Epithelial cell of esophagus (primary cell): ENCODE measurements around the gene CD274.

Experiments
- DNase-seq: peaks from one replicate; pipeline ENCODE4 v3.0.0; 2010; ENCODE audit warnings: low read depth
- H3K4me3 ChIP-seq: 2 replicates; pipeline ENCODE4 v1.5.1; 2011; ENCODE audit warnings: mild to moderate bottlenecking, low read length, control low read depth
- TF ChIP-seq, protein P1 (sequence below): IDR thresholded peaks from 2 replicates; pipeline ENCODE4 v1.5.1; 2011; ENCODE audit warnings: low read depth, mild to moderate bottlenecking, low read length, control low read depth, inconsistent platforms; ENCODE audit not compliant: insufficient read depth; ENCODE audit errors: missing control alignments

The CD274 gene

DNA sequence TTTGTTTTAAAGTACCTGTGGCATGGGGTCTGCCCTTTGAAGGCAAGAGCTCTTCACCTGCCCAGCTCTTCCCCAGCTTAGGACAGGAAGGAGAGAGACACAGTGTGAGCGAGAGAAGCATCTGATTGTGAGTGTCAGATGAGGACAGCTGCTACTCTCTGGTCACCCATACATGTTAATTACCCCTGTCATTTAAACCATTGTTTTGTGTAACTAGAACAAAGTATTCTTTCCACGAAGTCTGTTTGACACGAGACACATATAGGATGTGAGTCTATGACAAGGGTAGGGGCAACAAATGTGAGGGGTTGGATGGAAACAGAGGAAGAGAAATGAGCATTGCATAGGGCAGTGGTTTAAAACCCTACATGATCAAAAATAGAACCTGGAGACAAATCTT lies 3.0 kb upstream of the CD274 start:
- TF ChIP-seq, protein P1, sequence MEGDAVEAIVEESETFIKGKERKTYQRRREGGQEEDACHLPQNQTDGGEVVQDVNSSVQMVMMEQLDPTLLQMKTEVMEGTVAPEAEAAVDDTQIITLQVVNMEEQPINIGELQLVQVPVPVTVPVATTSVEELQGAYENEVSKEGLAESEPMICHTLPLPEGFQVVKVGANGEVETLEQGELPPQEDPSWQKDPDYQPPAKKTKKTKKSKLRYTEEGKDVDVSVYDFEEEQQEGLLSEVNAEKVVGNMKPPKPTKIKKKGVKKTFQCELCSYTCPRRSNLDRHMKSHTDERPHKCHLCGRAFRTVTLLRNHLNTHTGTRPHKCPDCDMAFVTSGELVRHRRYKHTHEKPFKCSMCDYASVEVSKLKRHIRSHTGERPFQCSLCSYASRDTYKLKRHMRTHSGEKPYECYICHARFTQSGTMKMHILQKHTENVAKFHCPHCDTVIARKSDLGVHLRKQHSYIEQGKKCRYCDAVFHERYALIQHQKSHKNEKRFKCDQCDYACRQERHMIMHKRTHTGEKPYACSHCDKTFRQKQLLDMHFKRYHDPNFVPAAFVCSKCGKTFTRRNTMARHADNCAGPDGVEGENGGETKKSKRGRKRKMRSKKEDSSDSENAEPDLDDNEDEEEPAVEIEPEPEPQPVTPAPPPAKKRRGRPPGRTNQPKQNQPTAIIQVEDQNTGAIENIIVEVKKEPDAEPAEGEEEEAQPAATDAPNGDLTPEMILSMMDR = no peak
- no peak overlapping the region for H3K4me3 ChIP-seq
- no peak for DNase-seq

DNA sequence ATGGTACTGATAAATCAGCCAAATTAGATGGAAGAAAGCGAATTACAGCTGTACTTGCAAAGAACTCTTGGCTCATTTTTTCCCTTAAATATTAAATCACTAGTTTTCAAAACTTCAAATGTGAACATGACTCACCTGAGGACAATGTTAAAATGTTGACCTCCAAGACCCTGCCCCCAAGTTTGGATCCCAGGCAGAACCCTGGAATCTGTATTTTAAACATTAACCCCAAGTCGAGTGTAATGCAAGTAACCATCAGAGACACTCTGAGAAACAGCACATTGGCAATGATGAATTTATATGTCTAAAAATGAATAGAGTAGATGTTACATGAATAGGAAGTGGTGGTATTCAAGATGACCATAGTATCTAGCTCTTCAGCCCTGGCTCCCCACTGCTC lies 2.3 kb upstream of the CD274 start:
- DNase-seq = no peak
- TF ChIP-seq, protein P1 = no peak
- no peak overlapping the region for H3K4me3 ChIP-seq

DNA sequence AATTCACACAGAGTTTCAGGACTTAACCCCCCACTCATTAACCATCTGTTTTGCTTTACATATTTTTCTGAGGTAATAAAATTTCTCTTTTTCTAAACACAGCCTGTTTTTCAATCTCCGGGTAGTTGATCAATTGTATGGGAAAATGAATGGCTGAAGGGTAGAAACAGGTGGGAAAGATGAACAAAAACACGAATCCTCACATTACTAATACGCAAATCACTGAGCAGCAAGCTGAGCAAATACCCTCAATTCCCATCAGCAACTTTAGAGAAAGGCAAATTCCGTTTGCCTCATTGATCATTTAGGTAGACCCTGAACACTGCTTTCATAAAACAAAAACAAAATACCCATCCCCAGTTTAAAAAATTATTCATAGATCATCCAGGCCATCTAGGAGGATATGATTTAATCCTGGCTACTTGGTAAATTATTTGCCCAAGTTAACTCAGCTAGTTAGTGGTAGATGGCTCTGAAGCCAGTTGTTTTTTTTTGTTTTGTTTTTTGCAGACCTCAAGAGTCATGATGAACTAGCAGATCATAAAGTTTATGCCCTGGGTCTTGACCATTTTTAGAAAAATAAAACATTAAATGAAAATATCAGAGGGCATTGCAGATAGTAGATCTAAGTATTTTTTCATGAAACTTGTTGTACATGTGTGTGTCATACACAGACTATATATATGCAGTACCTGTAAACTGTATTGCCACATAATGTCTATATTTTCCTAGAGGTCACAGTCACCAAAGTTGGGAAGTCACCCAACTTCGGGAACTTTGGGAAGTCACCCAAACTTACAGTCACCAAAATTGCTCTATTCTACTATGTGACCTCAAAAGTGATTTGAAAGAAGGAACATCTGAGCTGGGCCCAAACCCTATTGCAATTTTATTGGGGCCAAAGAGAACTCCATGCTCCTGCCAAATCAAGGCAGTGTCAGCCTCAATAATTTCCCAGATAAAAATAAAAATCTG lies 1.6 kb upstream of the CD274 start:
- no peak for DNase-seq
- H3K4me3 ChIP-seq = no peak overlapping the region

DNA sequence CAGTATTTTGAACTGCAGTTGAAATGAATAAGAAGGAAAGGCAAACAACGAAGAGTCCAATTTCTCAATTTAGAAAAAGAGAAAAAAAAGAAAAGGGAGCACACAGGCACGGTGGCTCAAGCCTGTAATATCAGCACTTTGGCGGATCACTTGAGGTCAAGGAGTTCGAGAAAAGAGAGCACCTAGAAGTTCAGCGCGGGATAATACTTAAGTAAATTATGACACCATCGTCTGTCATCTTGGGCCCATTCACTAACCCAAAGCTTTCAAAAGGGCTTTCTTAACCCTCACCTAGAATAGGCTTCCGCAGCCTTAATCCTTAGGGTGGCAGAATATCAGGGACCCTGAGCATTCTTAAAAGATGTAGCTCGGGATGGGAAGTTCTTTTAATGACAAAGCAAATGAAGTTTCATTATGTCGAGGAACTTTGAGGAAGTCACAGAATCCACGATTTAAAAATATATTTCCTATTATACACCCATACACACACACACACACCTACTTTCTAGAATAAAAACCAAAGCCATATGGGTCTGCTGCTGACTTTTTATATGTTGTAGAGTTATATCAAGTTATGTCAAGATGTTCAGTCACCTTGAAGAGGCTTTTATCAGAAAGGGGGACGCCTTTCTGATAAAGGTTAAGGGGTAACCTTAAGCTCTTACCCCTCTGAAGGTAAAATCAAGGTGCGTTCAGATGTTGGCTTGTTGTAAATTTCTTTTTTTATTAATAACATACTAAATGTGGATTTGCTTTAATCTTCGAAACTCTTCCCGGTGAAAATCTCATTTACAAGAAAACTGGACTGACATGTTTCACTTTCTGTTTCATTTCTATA lies 602 bp upstream of the CD274 start:
- TF ChIP-seq, protein P1 = no peak
- H3K4me3 ChIP-seq = peak overlapping the region; percentile 64
- peak; percentile 75 for DNase-seq

More for the DNA sequence above, 1.6 kb upstream of the CD274 start:
- TF ChIP-seq, protein P1 = no peak

DNA sequence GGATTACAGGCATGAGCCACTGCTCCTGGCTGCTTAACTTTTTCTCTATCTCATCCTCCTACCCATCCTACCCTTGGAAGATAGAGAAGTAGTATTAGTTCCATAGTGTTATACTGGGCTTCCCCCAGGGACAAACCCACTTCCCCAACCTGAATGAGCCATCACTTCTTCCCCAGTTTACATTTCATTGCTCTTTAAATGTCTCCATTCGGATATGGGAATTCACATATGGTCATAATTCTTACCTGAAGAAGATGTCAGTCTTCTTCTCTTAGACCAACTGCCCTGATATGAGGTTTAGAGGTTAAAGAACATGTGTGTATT lies 1.9 kb downstream of the CD274 start:
- no peak overlapping the region for H3K4me3 ChIP-seq

DNA sequence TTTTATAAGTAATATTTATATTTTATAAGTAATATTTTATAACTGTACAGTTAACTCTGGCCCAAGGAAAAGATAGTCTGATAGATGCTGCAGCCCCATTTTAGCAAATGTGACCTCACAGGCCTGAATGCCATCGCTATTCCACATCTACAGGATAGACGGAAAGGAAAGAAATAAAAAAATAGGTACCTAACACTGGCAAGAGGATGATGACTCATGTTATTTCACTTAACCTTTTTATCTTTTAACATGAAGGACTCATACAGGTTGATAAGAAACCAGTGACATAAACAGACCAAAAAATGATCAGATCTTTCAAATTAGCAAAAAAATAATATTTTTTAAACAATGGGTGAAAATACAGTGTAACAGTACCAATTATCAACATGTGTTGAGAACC lies 2.7 kb downstream of the CD274 start:
- peak; percentile 33 for DNase-seq
- TF ChIP-seq, protein P1 = no peak
- no peak overlapping the region for H3K4me3 ChIP-seq

More for the DNA sequence above, 1.9 kb downstream of the CD274 start:
- TF ChIP-seq, protein P1 = no peak
- no peak for DNase-seq
